Epithelial cell of esophagus (primary cell): ENCODE data around the gene NIPAL3.
"Not testable (repeated sequence)": the region's sequence is repeated elsewhere in the genome, so short reads cannot be mapped to it uniquely, and the experiment has no call there.

ENCODE experiments used
- DNase-seq: peaks from one replicate; pipeline ENCODE4 v3.0.0; 2010; ENCODE audit warnings: low read depth
- H3K4me3 ChIP-seq: 2 replicates; pipeline ENCODE4 v1.5.1; 2011; ENCODE audit warnings: mild to moderate bottlenecking, low read length, control low read depth
- CTCF ChIP-seq: IDR thresholded peaks from 2 replicates; pipeline ENCODE4 v1.5.1; 2011; ENCODE audit warnings: low read depth, mild to moderate bottlenecking, low read length, control low read depth, inconsistent platforms; ENCODE audit not compliant: insufficient read depth; ENCODE audit errors: missing control alignments

Gene NIPAL3

GRCh38 chr1:24454673-24455072, 39.1 kb downstream of the NIPAL3 start:
- DNase-seq, result no peak
- no peak overlapping the region for H3K4me3 ChIP-seq
- no peak for TF ChIP-seq CTCF

GRCh38 chr1:24455272-24455671, 39.7 kb downstream of the NIPAL3 start:
- H3K4me3 ChIP-seq, result no peak overlapping the region
- TF ChIP-seq CTCF, result no peak
- no peak for DNase-seq

- no peak for DNase-seq
- no peak for TF ChIP-seq CTCF
- no peak overlapping the region for H3K4me3 ChIP-seq
These were observed 42.3 kb downstream of the NIPAL3 start for GRCh38 chr1:24457866-24458265.

- no peak for TF ChIP-seq CTCF
- H3K4me3 ChIP-seq, result no peak overlapping the region
- no peak for DNase-seq
These were observed 44.1 kb downstream of the NIPAL3 start for GRCh38 chr1:24459551-24460266.

- peak; percentile 47 for DNase-seq
- H3K4me3 ChIP-seq, result not testable (repeated sequence)
These were observed 46.5 kb downstream of the NIPAL3 start for GRCh38 chr1:24462128-24462527.

- no peak for TF ChIP-seq CTCF
- no peak overlapping the region for H3K4me3 ChIP-seq
- DNase-seq, result no peak
These were observed 48.5 kb downstream of the NIPAL3 start for GRCh38 chr1:24463776-24464735.

GRCh38 chr1:24465099-24465498, 49.5 kb downstream of the NIPAL3 start:
- H3K4me3 ChIP-seq, result no peak overlapping the region
- no peak for DNase-seq
- no peak for TF ChIP-seq CTCF
